Smooth muscle cell (in vitro differentiated cells): ENCODE data around the gene TENM3. TPM values are rescaled to one million over a fixed set of nuclear protein-coding genes. Genes with fewer than 3 reads are reported as not detected.

Experiments
- DNase-seq: peaks from one replicate; lab custom pipeline; 2025; ENCODE audit not compliant: unreplicated experiment; lab: John Stamatoyannopoulos, UW
- H2AFZ ChIP-seq: fragments of 200-600 bp; sonication (generic); 2 replicates; pipeline ENCODE4 v1.6.0; 2016; ENCODE audit warnings: antibody characterized with exemption, low read depth, mild to moderate bottlenecking
- H3F3A ChIP-seq: fragments of 200-600 bp; sonication (generic); 2 replicates; pipeline ENCODE4 v1.6.0; 2017; ENCODE audit warnings: antibody characterized with exemption, low read depth
- H3K27ac ChIP-seq: fragments of 200-600 bp; sonication (generic); 2 replicates; pipeline ENCODE4 v1.5.1; 2016; ENCODE audit warnings: low read depth, mild to moderate bottlenecking
- H3K27me3 ChIP-seq: fragments of 200-600 bp; sonication (generic); 2 replicates; pipeline ENCODE4 v1.6.1; 2016; ENCODE audit warnings: low read depth, mild to moderate bottlenecking
- H3K36me3 ChIP-seq: fragments of 200-600 bp; sonication (generic); 2 replicates; pipeline ENCODE4 v1.5.1; 2016; ENCODE audit warnings: low read depth
- H3K4me1 ChIP-seq: fragments of 200-600 bp; sonication (generic); 2 replicates; pipeline ENCODE4 v1.5.1; 2016; ENCODE audit warnings: low read depth
- H3K4me2 ChIP-seq: fragments of 200-600 bp; sonication (generic); 2 replicates; pipeline ENCODE4 v1.6.0; 2016; ENCODE audit warnings: mild to moderate bottlenecking
- H3K4me3 ChIP-seq: fragments of 200-600 bp; sonication (generic); 2 replicates; pipeline ENCODE4 v1.5.1; 2016; ENCODE audit warnings: mild to moderate bottlenecking
- H3K79me2 ChIP-seq: fragments of 200-600 bp; sonication (generic); 2 replicates; pipeline ENCODE4 v1.6.0; 2016; ENCODE audit warnings: low read depth, mild to moderate bottlenecking
- H3K9ac ChIP-seq: fragments of 200-600 bp; sonication (generic); 2 replicates; pipeline ENCODE4 v1.6.0; 2016; ENCODE audit warnings: low read depth
- H3K9me3 ChIP-seq: fragments of 200-600 bp; sonication (generic); replicated peaks from 2 replicates; pipeline ENCODE4 v1.5.1; 2016; ENCODE audit warnings: low read depth
- H4K20me1 ChIP-seq: fragments of 200-600 bp; sonication (generic); 2 replicates; pipeline ENCODE4 v1.6.0; 2016; ENCODE audit warnings: low read depth
- WGBS: methylation state at CpG from one replicate; pipeline ENCODE4 v1.1.7; 2016; ENCODE audit warnings: low lambda C conversion rate; 5-methylcytosine and 5-hydroxymethylcytosine counted together
- polyA plus RNA-seq: library from polyadenylated mRNA; unstranded; fragments of >200 nt; fragmentation: Nextera tagmentation; extraction: Ambion mirVana; gene quantifications from 2 replicates; pipeline ENCODE4 v1.2.1, GENCODE V29; 2016
- total RNA-seq: library from RNA; depleted of rRNA; stranded (reverse); fragments of >200 nt; gene quantifications from 2 replicates; pipeline ENCODE4 v1.2.3, GENCODE V29; 2014
- TF ChIP-seq, protein P1 (sequence below): fragments of 200-600 bp; sonication (generic); IDR thresholded peaks from 2 replicates; pipeline ENCODE4 v1.5.1; 2017; ENCODE audit warnings: borderline replicate concordance, mild to moderate bottlenecking, antibody characterized with exemption; ENCODE audit not compliant: insufficient read depth, poor library complexity, severe bottlenecking

Gene TENM3
- total and polyA plus RNA-seq, 2 experiments from 2014 or later = 46.9 to 295 TPM

GRCh38 chr4:182346250-182346649 is 103.0 kb downstream of the TENM3 start:
- no peak for DNase-seq
- H3K9ac ChIP-seq = no peak overlapping the region
- H2AFZ ChIP-seq = no peak overlapping the region
- H3K9me3 ChIP-seq = no peaks in the 10 kb centered on the region
- peaks cover 4% of the 10 kb centered on the region for H3K36me3 ChIP-seq
- no peaks in the 10 kb centered on the region for H3K79me2 ChIP-seq
- H3K27me3 ChIP-seq = no peaks in the 10 kb centered on the region
- 81% methylated on average over 7 of the region's 7 CpGs for WGBS
- no peak overlapping the region for H3K27ac ChIP-seq
- H4K20me1 ChIP-seq = no peaks in the 10 kb centered on the region
- no peak overlapping the region for H3K4me2 ChIP-seq
- no peak overlapping the region for H3K4me3 ChIP-seq
- TF ChIP-seq, protein P1, sequence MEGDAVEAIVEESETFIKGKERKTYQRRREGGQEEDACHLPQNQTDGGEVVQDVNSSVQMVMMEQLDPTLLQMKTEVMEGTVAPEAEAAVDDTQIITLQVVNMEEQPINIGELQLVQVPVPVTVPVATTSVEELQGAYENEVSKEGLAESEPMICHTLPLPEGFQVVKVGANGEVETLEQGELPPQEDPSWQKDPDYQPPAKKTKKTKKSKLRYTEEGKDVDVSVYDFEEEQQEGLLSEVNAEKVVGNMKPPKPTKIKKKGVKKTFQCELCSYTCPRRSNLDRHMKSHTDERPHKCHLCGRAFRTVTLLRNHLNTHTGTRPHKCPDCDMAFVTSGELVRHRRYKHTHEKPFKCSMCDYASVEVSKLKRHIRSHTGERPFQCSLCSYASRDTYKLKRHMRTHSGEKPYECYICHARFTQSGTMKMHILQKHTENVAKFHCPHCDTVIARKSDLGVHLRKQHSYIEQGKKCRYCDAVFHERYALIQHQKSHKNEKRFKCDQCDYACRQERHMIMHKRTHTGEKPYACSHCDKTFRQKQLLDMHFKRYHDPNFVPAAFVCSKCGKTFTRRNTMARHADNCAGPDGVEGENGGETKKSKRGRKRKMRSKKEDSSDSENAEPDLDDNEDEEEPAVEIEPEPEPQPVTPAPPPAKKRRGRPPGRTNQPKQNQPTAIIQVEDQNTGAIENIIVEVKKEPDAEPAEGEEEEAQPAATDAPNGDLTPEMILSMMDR = no peak
- H3K4me1 ChIP-seq = peaks cover 8% of the 10 kb centered on the region
- H3F3A ChIP-seq = no peaks in the 10 kb centered on the region

DNA sequence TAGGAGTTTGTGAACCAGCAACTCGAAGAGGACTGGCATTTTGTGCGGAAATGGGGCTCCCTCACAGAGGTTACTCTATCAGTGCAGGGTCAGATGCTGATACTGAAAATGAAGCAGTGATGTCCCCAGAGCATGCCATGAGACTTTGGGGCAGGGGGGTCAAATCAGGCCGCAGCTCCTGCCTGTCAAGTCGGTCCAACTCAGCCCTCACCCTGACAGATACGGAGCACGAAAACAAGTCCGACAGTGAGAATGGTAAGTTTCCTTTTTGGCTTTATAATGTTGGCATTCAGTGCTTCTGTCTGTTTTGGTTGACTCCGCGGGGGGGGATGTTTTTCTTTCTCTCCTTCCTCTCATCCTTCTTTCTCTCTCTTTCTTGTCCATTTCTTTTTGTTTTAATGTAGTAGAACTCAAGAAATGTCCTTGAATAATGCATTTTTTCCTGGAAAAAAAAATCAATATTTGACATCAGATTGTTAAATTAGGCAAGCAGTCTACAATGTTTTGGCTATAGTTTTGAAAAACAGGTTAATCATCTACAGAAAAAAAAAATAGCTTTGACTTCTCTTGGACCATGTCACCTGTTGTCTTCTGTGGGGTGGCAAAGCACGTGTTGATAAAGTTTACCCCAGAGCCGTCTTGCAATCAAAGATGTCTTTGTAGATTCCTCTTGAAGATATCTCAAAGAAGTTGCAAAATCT is 103.6 kb downstream of the TENM3 start:
- no peaks in the 10 kb centered on the region for H3K9me3 ChIP-seq
- no peak for DNase-seq
- no peak overlapping the region for H3K4me3 ChIP-seq
- no peak overlapping the region for H3K4me2 ChIP-seq
- H3F3A ChIP-seq = no peaks in the 10 kb centered on the region
- WGBS = 83% methylated on average over 11 of the region's 11 CpGs
- peaks cover 4% of the 10 kb centered on the region for H3K36me3 ChIP-seq
- H3K27ac ChIP-seq = no peak overlapping the region
- H3K9ac ChIP-seq = no peak overlapping the region
- H4K20me1 ChIP-seq = no peaks in the 10 kb centered on the region
- no peaks in the 10 kb centered on the region for H3K27me3 ChIP-seq
- no peaks in the 10 kb centered on the region for H3K79me2 ChIP-seq
- peaks cover 8% of the 10 kb centered on the region for H3K4me1 ChIP-seq
- TF ChIP-seq, protein P1 = no peak
- no peak overlapping the region for H2AFZ ChIP-seq

DNA sequence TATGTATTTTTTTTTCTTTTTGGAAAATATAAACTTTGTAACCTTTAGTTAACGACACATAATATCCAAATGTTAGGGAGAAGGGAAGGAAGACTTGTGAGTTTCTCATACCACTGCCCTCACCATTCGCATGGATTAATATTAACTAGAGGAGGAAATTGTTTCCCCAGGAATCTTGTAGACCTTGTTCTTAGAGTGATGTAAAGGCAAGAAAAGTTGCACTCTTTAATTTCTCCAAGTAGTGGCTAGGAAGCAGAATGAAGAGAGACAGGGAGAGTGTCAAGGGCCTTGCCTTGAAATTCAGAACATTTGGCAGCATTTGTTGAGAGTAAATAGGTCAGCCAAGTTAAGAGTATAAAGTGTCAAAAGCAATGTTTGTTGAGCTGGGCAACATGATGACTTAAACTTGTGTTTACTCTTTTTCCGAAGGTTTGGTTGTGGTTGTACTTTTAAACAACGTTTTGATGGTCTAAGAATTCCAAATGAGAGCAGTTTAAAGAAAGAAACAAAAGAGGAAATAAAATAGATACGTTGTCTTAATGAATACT is 105.7 kb downstream of the TENM3 start:
- Histone ChIP-seq H3F3A (no peaks in the 10 kb centered on the region), H3K9ac (no peak overlapping the region), H3K27me3 (no peaks in the 10 kb centered on the region), H3K79me2 (no peaks in the 10 kb centered on the region), H4K20me1 (no peaks in the 10 kb centered on the region), H3K36me3 (peaks cover 4% of the 10 kb centered on the region), H3K27ac (no peak overlapping the region), H3K4me2 (no peak overlapping the region), H3K9me3 (no peaks in the 10 kb centered on the region), H3K4me1 (peaks cover 5% of the 10 kb centered on the region), H3K4me3 (no peak overlapping the region), H2AFZ (no peak overlapping the region)
- DNase-seq = no peak
- TF ChIP-seq, protein P1 = no peak
- WGBS = 91% methylated on average over 5 of the region's 5 CpGs

- no peaks in the 10 kb centered on the region for H3K4me1 ChIP-seq
- H3K4me3 ChIP-seq = no peak overlapping the region
- DNase-seq = no peak
- no peak overlapping the region for H3K27ac ChIP-seq
- TF ChIP-seq, protein P1 = no peak
- 41% methylated on average over 3 of the region's 3 CpGs for WGBS
- H3K9me3 ChIP-seq = no peaks in the 10 kb centered on the region
- H3F3A ChIP-seq = no peaks in the 10 kb centered on the region
- no peak overlapping the region for H2AFZ ChIP-seq
- no peaks in the 10 kb centered on the region for H3K36me3 ChIP-seq
- H3K27me3 ChIP-seq = no peaks in the 10 kb centered on the region
- no peak overlapping the region for H3K4me2 ChIP-seq
- no peaks in the 10 kb centered on the region for H3K79me2 ChIP-seq
- no peaks in the 10 kb centered on the region for H4K20me1 ChIP-seq
- H3K9ac ChIP-seq = no peak overlapping the region
Measured at GRCh38 chr4:182350041-182350440, 106.8 kb downstream of the TENM3 start.
